ENCODE measurements around the gene PPP1R2. TPM values are rescaled to one million over a fixed set of nuclear protein-coding genes. Genes with fewer than 3 reads are reported as not detected.

PPP1R2 gene
- total RNA-seq, 2 donors from 2014 or later, result 88.6 to 129 TPM

DNA sequence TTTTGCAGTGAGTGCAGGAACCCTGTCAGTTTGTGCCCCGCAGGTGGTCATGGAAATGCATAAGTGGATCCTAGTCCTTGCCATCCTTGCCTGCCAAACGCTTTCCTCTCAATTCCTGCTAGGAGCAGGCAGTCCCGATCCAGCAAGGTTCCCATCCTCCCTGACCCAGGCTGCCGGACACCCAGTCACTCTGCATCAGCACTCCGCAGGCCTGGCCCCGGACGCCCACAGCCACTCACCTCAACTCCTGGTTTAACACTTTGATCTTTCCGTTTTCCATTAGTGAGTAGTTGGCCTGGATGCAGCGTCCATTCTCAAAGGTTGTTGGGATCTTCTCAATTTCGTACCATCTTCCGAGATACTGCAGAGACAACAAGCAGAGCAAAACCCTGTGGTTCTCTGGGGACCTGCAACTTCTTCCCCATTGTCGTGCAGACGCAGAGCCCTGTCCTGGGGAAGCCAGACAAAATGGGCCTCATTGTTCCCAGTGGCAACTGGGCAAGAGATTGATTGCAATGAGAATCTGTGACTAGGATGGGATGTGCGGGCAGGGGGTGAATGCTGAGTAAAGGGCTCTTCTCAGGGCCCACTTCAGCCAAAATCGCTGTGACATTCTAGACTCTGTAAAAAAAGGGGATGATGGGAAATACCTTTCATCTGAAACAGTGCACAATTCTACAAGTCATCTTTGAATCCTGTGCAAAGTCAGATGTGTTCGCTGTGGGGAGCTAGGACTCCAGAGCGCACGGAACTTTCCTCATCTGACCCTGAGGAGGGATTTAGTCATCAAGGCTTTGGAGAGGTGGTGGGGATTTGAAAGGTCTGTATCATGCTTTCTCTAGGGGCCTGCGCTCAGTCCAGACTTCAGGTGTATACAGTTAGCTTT, 30.7 kb upstream of the PPP1R2 start:
- Mint-ChIP-seq H3K36me3 (no peaks in the 10 kb centered on the region), H3K27ac (no peak overlapping the region), H3K9me3 (no peaks in the 10 kb centered on the region)
- DNase-seq (ENCODE audit: low spot score in 2 of 2), result no peak
- no peak for ATAC-seq

DNA sequence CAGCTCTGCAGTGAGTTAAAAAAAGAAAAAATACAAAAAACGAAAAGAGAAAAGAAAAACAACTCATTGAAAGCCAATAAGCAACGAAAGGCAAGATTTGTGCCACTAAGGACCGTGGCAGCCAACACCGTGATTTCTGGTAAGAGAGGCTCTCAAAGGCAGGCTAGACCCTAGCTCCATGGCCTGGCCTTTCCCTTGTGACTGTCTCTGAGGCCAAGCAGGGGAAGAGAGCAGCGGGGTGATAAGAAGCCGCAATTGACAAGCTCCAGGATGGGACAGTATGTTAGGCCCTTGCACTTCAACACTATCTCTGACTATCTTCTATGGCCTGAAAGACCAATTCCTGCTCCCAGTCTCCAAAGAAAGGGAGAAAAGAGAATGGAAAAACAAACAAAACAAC, 28.2 kb upstream of the PPP1R2 start:
- H3K36me3 Mint-ChIP-seq, result no peaks in the 10 kb centered on the region
- peak in 1 of 2 donors; percentile 0 for DNase-seq (ENCODE audit: low spot score in 2 of 2)
- H3K9me3 Mint-ChIP-seq, result no peaks in the 10 kb centered on the region

DNA sequence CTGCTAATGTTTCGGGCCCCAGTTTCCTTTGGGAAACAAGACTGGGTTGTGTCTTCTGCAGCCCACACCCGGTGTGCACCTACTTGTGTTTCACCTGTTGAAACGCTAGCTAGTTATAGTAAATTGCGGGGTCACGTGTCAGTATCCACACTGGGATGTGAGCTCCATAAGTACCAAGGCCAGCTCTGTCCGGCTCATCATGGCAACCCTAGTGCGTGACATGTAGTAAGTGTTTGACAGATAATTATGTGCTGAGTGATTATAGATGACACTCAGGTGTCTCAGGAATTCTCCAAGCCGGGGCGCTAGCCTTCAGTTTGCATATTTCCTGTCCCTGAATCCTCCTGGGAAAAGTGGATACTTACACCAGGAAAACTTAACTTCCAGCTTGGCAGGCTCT, 27.8 kb upstream of the PPP1R2 start:
- no peak for ATAC-seq
- Mint-ChIP-seq H3K9me3 (no peaks in the 10 kb centered on the region), H3K27ac (no peak overlapping the region), H3K36me3 (no peaks in the 10 kb centered on the region)
- DNase-seq (ENCODE audit: low spot score in 2 of 2), result no peak

More for the DNA sequence above, 28.2 kb upstream of the PPP1R2 start:
- H3K27ac Mint-ChIP-seq, result no peak overlapping the region
- ATAC-seq, result no peak

DNA sequence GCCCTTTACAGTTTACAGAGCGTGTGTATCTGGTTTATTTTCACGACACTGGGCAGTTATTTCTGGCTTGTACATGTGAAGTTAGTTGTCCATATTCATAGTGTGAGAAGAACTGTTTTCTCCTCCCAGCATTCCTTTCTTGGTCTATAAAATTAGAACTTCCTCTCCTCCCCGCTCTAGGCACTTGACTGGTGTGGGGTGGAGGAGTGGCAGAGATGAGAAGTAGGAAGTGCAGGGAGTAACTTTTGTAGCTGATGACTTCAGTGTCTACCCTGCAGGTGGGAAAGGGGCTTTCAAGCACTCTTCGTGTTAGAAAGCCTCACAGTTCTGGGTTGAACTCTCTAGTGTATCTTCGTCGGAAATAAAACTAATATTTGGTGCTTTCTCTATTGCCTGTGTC, 27.2 kb upstream of the PPP1R2 start:
- DNase-seq (ENCODE audit: low spot score in 2 of 2) (no peak), ATAC-seq (no peak)
- Mint-ChIP-seq H3K27ac (no peak overlapping the region), H3K9me3 (no peaks in the 10 kb centered on the region), H3K36me3 (no peaks in the 10 kb centered on the region)

DNA sequence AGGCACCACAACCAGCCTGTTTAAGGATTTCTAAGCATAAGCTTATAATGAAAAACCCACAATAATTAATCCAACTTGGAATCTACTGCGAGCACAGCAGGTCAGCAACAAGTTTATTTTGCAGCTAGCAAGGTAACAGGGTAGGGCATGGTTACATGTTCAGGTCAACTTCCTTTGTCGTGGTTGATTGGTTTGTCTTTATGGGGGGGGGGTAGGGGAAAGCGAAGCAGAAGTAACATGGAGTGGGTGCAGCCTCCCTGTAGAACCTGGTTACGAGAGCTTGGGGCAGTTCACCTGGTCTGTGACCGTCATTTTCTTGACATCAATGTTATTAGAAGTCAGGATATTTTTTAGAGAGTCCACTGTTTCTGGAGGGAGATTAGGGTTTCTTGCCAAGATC, 25.5 kb upstream of the PPP1R2 start:
- no peaks in the 10 kb centered on the region for H3K36me3 Mint-ChIP-seq
- ATAC-seq (no peak), DNase-seq (ENCODE audit: low spot score in 2 of 2) (no peak)
- no peak overlapping the region for H3K27ac Mint-ChIP-seq
- no peaks in the 10 kb centered on the region for H3K9me3 Mint-ChIP-seq

DNA sequence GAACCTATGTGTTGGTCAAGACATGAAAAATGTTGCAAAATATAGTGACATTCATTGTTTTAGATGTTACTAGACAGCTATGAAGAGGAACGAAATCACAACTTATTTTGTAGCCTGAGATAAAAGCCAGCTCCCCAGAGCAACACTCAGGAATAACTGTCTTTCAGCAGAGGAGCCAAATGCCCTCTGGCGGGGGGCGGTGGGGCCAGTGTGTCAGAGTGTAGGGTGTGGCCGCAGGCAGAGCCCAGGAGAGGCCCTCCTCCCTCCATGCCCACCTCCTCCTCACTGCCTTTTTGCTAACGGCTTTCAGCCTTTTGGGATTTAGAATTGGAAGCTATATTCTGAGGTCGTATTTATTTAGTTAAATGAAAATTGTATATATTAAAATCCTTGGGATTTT, 23.7 kb upstream of the PPP1R2 start:
- Mint-ChIP-seq H3K27ac (no peak overlapping the region), H3K9me3 (no peaks in the 10 kb centered on the region), H3K36me3 (no peaks in the 10 kb centered on the region)
- ATAC-seq (no peak), DNase-seq (ENCODE audit: low spot score in 2 of 2) (no peak)

DNA sequence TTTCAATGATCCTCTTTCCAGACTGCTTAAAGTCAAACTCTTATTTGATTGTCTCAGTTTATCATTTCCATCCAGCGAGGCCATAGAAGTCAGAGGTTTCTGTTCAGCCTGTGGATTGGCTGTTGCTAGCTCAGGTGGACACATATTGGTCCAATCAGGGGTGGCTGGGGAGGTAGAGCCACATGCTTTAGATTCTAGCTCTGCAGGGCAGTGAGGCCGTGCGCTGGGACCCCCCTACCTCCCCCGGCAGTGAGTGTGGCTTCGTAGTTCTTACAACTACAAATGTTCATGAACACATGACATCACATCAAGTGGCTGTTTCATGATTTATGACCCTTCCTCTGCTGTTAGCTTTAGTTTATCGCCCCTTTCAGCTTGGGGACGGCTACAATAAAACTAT, 22.6 kb upstream of the PPP1R2 start:
- Mint-ChIP-seq H3K27ac (no peak overlapping the region), H3K9me3 (no peaks in the 10 kb centered on the region), H3K36me3 (no peaks in the 10 kb centered on the region)
- no peak for ATAC-seq
- DNase-seq (ENCODE audit: low spot score in 2 of 2), result no peak

DNA sequence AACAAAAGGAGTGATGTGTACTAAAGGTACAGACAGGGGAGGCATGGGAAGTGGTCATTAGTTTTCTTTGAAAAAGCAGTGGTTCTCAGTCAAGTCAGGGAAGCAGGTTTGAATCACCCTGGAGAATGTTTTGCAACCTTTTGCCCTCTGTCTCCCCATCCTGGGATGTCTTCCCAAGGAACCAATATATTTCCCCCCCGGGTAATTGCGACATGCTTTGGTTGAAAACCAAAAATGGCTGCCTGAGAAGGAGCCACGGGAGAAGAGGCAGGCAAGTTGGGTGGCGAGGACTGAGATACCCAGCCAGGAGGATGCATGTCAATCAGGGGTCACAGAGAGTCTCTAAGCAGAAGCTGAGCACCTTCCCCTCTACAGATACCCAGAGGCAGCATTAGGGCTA, 20.2 kb upstream of the PPP1R2 start:
- Mint-ChIP-seq H3K36me3 (no peaks in the 10 kb centered on the region), H3K9me3 (no peaks in the 10 kb centered on the region), H3K27ac (no peak overlapping the region)
- ATAC-seq, result no peak
- DNase-seq (ENCODE audit: low spot score in 2 of 2), result no peak

DNA sequence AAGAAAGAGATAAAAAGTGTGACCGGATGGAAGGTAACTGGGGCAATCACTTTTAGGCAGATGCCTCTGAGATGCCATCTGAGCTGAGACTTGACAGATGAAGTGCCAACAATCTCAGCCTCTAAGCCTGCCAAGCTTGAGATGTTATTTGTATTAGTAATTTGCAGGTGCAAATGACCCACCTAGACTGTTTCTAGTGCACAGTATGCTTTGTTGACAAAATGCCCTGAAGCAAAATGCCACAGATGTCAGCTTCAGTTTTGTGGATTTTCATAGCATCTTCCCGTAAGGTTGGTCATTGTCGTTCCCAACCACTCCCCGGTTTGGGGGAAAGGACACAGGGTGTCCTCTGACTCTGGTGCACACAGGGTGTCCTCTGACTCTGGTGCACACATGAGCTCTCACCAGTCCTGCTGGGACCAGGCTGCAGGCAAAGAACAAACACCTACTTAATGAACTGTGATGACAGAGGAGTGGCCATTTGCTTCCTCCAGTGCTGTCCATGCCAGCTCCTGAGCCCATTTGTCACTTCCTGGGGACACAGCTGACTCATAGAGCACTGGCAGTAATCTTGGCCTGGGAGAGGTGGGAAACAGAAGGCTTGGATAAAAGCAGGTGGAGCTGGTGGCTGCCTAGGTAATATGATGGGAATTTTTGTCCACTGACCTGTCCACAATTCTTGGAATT, 16.7 kb upstream of the PPP1R2 start:
- ATAC-seq, result no peak
- H3K27ac Mint-ChIP-seq, result no peak overlapping the region
- no peaks in the 10 kb centered on the region for H3K9me3 Mint-ChIP-seq
- DNase-seq (ENCODE audit: low spot score in 2 of 2), result no peak
- H3K36me3 Mint-ChIP-seq, result no peaks in the 10 kb centered on the region

DNA sequence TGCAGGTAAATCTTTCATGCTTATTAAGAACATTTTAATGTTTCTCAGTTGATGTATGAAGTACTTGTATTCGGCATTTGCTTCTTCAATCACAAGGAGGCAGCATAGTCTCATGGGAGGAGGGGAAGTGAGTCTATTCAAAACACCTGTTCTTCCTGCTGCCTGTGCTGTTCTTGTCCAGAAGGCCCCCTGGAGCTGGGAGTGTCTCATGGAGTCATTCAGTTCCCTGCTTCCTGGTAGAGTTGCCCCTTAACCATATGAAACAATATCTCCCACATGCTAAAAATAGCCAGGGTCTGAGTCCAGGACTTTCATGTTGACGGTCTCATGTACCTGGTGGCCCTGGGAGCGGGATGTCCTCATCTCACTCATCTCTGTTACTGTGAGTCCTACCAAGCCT, 15.5 kb upstream of the PPP1R2 start:
- peak; percentile 15 to 69 for ATAC-seq
- H3K27ac Mint-ChIP-seq, result no peak overlapping the region
- no peaks in the 10 kb centered on the region for H3K36me3 Mint-ChIP-seq
- DNase-seq (ENCODE audit: low spot score in 2 of 2), result no peak
- H3K9me3 Mint-ChIP-seq, result no peaks in the 10 kb centered on the region

DNA sequence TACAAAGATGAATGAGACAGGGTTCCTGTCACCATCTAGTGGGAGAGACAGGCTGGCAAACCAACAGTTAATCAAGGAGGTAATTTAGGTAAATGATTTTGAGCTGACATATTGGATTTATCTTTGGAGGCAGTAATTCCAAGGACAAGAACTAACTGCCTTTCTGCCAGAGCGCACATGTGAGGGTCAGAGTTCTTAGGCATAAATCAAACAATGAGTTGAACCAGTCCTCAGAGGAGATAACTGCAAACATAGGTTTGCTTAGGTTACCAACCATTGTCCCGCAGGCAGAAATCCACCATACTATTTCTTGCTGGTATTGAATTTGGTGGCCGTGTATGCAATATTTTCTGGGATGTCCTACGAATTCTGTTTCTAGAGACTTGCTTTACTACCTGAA, 14.2 kb upstream of the PPP1R2 start:
- DNase-seq (ENCODE audit: low spot score in 2 of 2), result no peak
- Mint-ChIP-seq H3K9me3 (no peaks in the 10 kb centered on the region), H3K27ac (no peak overlapping the region), H3K36me3 (no peaks in the 10 kb centered on the region)
- no peak for ATAC-seq

DNA sequence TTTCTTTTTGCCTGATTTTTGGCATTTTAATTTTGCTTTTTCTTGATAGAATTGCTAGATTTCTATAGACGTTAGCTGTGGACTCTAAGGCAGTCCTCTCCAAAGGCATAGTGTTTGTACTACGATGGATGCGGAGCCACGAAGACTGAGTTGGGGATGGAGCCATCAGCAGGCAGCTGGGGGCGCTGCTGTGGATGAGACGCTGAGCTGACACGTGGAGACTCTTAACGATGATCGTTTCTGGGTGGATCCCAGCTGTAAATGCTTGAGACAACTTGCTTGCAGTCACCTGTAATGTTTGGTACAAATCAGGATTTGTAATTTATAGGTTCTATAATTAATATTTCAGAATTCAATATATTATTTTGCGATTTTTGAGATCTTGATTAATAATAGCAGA, 13.3 kb upstream of the PPP1R2 start:
- Mint-ChIP-seq H3K27ac (peak overlapping the region in 1 of 2 donors; percentile 86), H3K9me3 (no peaks in the 10 kb centered on the region), H3K36me3 (no peaks in the 10 kb centered on the region)
- DNase-seq (ENCODE audit: low spot score in 2 of 2) (peak in 1 of 2 donors; percentile 33), ATAC-seq (peak in 1 of 2 donors; percentile 42)

DNA sequence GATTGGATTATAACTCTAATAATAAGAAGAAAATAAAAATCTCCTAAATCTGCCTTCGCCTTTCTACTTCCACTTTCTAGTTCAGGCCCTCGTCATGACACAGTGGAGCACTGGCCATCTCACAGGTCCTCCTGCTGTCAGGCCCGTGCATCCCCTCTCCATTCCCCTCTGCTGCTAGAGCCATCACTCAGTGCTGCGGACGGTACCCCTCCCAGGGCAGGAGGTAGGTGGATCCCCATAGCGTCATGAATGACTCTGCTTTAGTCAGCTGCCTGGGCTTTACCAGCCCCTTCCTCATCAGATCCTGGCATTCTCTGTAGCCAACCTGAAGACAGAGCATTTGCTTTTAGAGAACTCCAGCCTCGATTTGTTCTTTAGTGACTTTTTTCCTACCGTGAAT, 12.0 kb upstream of the PPP1R2 start:
- Mint-ChIP-seq H3K27ac (peak overlapping the region; percentile 6 to 86), H3K36me3 (no peaks in the 10 kb centered on the region), H3K9me3 (no peaks in the 10 kb centered on the region)
- ATAC-seq (peak; percentile 71 to 94), DNase-seq (ENCODE audit: low spot score in 2 of 2) (peak in 1 of 2 donors; percentile 33)

DNA sequence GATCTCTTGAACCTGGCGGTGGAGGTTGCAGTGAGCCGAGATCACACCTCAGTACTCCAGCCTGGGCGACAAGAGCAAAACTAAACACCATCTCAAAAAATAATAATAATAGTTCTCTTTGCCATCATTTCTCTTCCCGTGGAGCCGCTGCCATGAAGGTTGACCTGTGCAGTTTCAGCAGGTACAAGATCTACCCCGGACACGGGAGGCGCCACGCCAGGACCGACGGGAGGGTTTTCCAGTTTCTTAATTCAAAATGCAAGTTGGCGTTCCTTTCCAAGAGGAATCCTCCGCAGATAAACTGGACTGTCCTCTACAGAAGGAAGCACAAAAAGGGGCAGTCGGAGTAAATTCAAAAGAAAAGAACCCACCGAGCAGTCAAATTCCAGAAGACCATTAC, 11.3 kb upstream of the PPP1R2 start:
- no peaks in the 10 kb centered on the region for H3K36me3 Mint-ChIP-seq
- H3K9me3 Mint-ChIP-seq, result no peaks in the 10 kb centered on the region
- ATAC-seq (no peak), DNase-seq (ENCODE audit: low spot score in 2 of 2) (no peak)
- H3K27ac Mint-ChIP-seq, result peak overlapping the region in 1 of 2 donors; percentile 86

DNA sequence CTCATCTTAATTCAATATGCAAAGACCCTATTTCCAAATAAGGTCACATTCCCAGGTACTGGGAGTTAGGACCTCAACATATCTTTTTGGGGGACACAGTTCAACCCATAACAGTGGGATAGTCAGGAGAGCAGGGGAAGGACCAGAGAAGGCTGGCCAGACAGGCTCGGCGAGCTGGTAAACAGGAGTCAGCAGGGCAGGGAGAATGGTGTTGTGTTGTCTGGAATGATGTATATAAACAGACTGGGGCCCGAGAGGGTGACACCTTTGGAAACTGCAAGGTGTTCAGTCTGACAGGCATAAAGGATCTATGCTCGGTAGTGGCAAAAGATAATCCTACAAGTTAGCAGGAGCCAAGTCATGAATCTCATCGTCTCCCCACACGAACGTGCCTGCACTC, 10.1 kb upstream of the PPP1R2 start:
- ATAC-seq (no peak), DNase-seq (ENCODE audit: low spot score in 2 of 2) (no peak)
- H3K36me3 Mint-ChIP-seq, result no peaks in the 10 kb centered on the region
- H3K9me3 Mint-ChIP-seq, result no peaks in the 10 kb centered on the region
- peak overlapping the region; percentile 0 to 47 for H3K27ac Mint-ChIP-seq

DNA sequence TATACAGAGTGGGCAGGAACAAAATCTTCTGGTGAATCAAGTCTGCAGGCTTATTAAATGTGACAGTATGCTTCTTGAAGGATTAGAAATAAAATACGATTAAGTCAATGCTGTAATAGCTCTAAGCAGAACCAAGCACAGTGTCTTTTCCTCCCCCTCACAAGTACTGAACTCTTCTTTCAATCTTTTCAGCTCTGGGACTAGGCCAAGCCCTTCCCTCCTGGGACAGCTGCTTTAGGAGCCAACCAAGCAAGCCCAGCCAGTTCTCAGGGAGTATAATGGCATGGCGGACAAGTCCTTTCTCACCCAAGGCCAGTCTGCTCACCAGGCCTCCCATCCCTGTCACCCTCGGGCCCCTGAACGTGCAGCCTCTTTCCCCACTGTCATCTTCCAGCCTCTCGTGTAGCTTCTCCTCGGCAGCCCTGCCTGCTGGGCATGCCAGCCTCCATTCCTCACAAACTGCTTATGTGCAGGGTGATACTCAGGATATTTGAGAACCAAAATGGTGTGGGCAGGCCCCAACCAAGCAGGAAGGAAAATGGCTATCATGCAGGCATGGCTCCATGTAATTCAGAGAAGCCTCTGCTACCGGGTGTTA, 8.4 kb upstream of the PPP1R2 start:
- Mint-ChIP-seq H3K36me3 (no peaks in the 10 kb centered on the region), H3K27ac (peak overlapping the region; percentile 57 to 90), H3K9me3 (no peaks in the 10 kb centered on the region)
- no peak for DNase-seq (ENCODE audit: low spot score in 2 of 2)
- ATAC-seq, result no peak

DNA sequence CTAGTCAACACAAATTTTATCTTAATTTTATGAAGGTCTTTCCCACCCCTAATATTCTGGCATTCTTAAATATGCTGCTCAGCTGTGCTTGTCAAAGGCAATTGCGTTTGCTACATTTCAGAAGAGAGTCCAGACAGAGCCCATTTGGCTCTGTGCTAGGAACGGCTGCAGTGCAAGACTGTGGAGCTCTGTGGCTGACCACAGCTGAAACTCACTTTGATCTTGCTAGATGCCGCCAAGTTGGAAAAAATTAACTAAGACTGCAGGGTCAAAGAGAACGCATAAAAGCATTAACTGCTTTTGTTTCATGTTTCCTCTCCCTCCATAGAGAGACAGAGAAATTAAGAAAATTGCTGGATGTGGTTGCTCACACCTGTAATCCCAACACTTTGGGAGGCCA, 7.6 kb upstream of the PPP1R2 start:
- peak overlapping the region; percentile 58 to 77 for H3K27ac Mint-ChIP-seq

More for the DNA sequence above, 7.6 kb upstream of the PPP1R2 start:
- no peak for DNase-seq (ENCODE audit: low spot score in 2 of 2)
- peak; percentile 47 to 56 for ATAC-seq
- Mint-ChIP-seq H3K36me3 (no peaks in the 10 kb centered on the region), H3K9me3 (no peaks in the 10 kb centered on the region)

Data from activated naive CD4-positive, alpha-beta T cell treated with anti-CD3 and anti-CD28 coated beads, Interleukin-2, amount 50 U/mL, for 72 hours (primary cell).